Measurements from ENCODE around the gene AGFG2. TPM values are rescaled to one million over a fixed set of nuclear protein-coding genes. Genes with fewer than 3 reads are reported as not detected.

AGFG2 gene
- total and polyA plus RNA-seq, 2 of the 13 experiments (the other 11 are each of a cell fraction or from before 2014, with no cell fraction given), result 125 to 132 TPM

DNA sequence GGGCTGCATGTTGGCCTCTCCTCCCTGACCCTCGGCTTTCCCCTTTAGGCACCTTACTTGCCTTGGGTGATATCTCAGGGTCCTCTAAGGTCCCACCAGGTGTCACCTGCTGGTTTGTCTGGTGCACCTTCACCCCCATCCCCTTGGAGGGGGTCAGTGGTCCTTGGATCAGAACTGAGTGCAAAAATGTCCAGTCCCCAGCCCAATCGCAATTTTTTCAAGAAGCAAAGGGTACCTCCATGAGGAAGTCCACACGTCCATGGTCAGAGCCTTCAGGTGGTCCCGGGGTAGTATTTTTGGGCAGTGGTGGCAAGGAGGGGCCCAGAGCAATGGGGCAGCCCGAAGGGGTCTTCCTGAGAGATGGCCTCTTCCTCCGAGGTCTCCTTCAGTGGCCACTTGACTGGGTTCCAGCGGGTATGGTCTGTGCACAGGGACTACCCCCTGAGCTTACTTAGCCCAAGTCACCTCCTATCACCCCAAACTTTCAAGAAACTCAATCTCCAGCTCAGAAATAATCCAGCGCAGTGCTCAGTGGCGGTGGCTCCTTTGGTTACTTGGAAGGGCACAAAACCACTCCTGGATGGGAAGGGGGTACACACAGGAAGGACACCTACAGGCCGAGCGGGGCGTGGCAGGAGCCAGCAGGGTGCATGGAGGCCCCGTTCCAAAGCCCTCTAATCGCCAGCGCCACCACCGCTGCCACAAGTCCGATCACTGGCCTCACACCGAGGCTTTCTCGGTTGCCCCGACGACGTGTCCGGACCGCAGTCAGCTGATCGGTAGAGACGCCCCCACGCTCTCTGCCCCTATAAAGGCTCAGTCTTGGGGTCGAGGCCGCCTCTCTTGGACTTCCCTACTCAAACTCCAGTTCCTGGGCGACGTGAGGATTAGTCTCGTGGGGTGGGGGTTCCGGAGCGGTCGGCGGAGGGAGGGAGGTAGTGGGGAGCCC, 30.2 kb downstream of the AGFG2 start (continued):
- TF ChIP-seq, protein P1, sequence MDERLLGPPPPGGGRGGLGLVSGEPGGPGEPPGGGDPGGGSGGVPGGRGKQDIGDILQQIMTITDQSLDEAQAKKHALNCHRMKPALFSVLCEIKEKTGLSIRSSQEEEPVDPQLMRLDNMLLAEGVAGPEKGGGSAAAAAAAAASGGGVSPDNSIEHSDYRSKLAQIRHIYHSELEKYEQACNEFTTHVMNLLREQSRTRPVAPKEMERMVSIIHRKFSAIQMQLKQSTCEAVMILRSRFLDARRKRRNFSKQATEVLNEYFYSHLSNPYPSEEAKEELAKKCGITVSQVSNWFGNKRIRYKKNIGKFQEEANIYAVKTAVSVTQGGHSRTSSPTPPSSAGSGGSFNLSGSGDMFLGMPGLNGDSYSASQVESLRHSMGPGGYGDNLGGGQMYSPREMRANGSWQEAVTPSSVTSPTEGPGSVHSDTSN (CRISPR knock-in tag; IDR thresholded peaks at IDR 0.05), result no peak; the same call in 1 of the 2 replicates
- no peak for TF ChIP-seq ELF4 (CRISPR knock-in tag; IDR thresholded peaks at IDR 0.05; ENCODE audit: borderline replicate concordance)
- peak; percentile 70; the same call in 1 of the 2 replicates for TF ChIP-seq ZNF768 (CRISPR knock-in tag; IDR thresholded peaks at IDR 0.05)
- TF ChIP-seq ZBTB25 (CRISPR knock-in tag; IDR thresholded peaks at IDR 0.05), result peak; percentile 51; the same call in 1 of the 2 replicates
- no peak for TF ChIP-seq POLR2AphosphoS2 (IDR thresholded peaks at IDR 0.05; ENCODE audit: low read depth, low read length)
- peak; percentile 37; the same call in 1 of the 2 replicates for TF ChIP-seq ZNF567 (CRISPR knock-in tag; IDR thresholded peaks at IDR 0.05; ENCODE audit: borderline replicate concordance)
- TF ChIP-seq HOXD1 (CRISPR knock-in tag; IDR thresholded peaks at IDR 0.05), result peak; percentile 18; the same call in 1 of the 2 replicates
- TF ChIP-seq ZBTB20 (CRISPR knock-in tag; IDR thresholded peaks at IDR 0.05; ENCODE audit: borderline replicate concordance, low read depth), result peak; percentile 70; the same call in 1 of the 2 replicates
- TF ChIP-seq E2F1 (CRISPR knock-in tag; IDR thresholded peaks at IDR 0.05), result no peak; the same call in 1 of the 2 replicates
- no peak for TF ChIP-seq SUZ12 (IDR thresholded peaks at IDR 0.05; ENCODE audit: low read depth, low read length)
- TF ChIP-seq MTA1 (CRISPR knock-in tag; IDR thresholded peaks at IDR 0.05; ENCODE audit: borderline replicate concordance), result no peak; the same call in 1 of the 2 replicates
- TF ChIP-seq ZSCAN20 (CRISPR knock-in tag; IDR thresholded peaks at IDR 0.05; ENCODE audit: borderline replicate concordance), result no peak; the same call in 1 of the 2 replicates
- TF ChIP-seq ARID5B (CRISPR knock-in tag; IDR thresholded peaks at IDR 0.05), result no peak; the same call in 1 of the 2 replicates
- TF ChIP-seq PAX8 (CRISPR knock-in tag; IDR thresholded peaks at IDR 0.05; ENCODE audit: borderline replicate concordance), result peak; percentile 87; the same call in 1 of the 2 replicates
- TF ChIP-seq ZMAT3 (CRISPR knock-in tag; conservative IDR thresholded peaks at IDR 0.05), result no peak; the same call in 1 of the 2 replicates
- peak; percentile 81; the same call in 1 of the 2 replicates for TF ChIP-seq FIP1L1 (IDR thresholded peaks at IDR 0.05; ENCODE audit: borderline replicate concordance, insufficient read depth, low read depth, low read length)
- peak; percentile 59; the same call in 1 of the 2 replicates for TF ChIP-seq ZBTB10 (CRISPR knock-in tag; IDR thresholded peaks at IDR 0.05; ENCODE audit: borderline replicate concordance)
